ENCODE data around the gene ARVCF.
A peak's percentile ranks its signal among the peaks of the same experiment; 100 is the strongest.

The ARVCF gene

GRCh38 chr22:20057596-20058268 lies 41.1 kb upstream of the ARVCF start:
- Mint-ChIP-seq H3K27me3 (ENCODE audit: low read depth, poor library complexity) (no peaks in the 10 kb centered on the region), H3K9me3 (no peaks in the 10 kb centered on the region)
- DNase-seq = no peak

DNA sequence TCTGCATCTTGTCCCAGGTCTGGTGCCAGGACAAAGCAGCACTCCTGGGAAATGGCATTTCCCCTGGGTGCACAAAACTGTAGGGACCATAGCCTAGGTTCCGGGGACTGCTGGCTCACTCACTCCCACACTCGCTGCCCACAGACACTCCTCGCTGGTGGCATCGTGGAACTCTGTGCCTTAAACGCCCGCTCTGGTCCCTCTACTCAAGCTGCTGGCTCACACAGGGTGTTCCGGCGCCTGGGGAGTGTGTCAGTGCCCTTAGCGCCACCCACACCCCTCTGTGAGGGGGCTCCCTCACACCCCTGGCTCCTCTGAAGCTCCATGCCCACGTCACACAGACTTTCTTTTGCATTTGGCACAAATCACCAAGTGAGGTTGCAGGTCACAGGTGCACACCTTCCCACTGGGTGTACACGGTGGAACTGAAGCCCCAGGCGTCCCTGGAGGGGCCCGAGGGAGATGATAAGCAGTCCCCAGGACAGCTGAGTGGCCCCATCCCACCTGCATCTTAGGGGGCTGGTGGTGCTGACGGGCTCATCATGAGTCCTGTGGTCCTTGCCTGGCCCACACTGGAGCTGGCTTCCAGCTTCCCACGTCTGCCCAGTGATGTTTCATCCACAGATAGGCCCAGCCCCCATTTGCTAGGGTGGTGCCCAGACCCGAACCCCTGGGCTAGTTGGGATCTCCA lies 40.2 kb upstream of the ARVCF start:
- Mint-ChIP-seq H3K27ac (no peak overlapping the region), H3K36me3 (ENCODE audit: low read depth) (no peaks in the 10 kb centered on the region), H3K27me3 (ENCODE audit: low read depth, poor library complexity) (no peaks in the 10 kb centered on the region), H3K4me1 (peaks cover 10% of the 10 kb centered on the region), H3K9me3 (no peaks in the 10 kb centered on the region), H3K4me3 (no peak overlapping the region)
- no peak for DNase-seq
- TF ChIP-seq CTCF (IDR thresholded peaks at IDR 0.05) = no peak

More at GRCh38 chr22:20057596-20058268, 41.1 kb upstream of the ARVCF start:
- no peak for TF ChIP-seq CTCF (IDR thresholded peaks at IDR 0.05)
- Mint-ChIP-seq H3K4me1 (peaks cover 14% of the 10 kb centered on the region), H3K4me3 (no peak overlapping the region), H3K36me3 (ENCODE audit: low read depth) (no peaks in the 10 kb centered on the region), H3K27ac (no peak overlapping the region)

- Mint-ChIP-seq H3K9me3 (no peaks in the 10 kb centered on the region), H3K4me3 (no peak overlapping the region), H3K27me3 (ENCODE audit: low read depth, poor library complexity) (no peaks in the 10 kb centered on the region), H3K27ac (no peak overlapping the region), H3K36me3 (ENCODE audit: low read depth) (no peaks in the 10 kb centered on the region), H3K4me1 (peaks cover 10% of the 10 kb centered on the region)
- TF ChIP-seq CTCF (IDR thresholded peaks at IDR 0.05) = no peak
- DNase-seq = no peak
Measured at GRCh38 chr22:20056161-20056560, 39.5 kb upstream of the ARVCF start.

- DNase-seq = no peak
- Mint-ChIP-seq H3K36me3 (ENCODE audit: low read depth) (no peaks in the 10 kb centered on the region), H3K27me3 (ENCODE audit: low read depth, poor library complexity) (peaks cover 2% of the 10 kb centered on the region)
Measured at GRCh38 chr22:20055654-20056053, 39.0 kb upstream of the ARVCF start.

DNA sequence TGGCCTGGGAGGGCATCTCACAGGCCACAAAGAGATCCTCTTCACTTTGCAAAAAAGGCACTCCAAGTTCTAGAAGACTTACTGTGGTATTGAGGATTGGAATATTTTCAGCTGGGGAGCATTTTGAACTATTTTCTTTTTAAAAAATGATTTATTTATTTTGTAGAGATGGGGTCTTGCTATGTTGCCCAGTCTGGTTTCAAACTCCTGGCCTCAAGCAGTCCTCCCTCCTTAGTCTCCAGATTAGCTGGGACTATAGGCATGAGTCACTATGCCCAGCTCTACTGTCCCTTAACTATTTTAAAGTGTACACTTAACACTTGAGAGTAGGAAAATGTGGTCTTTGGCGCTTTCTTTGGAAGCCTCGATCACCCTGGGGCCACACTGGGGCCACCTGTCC lies 38.5 kb upstream of the ARVCF start:
- Mint-ChIP-seq H3K4me3 (no peak overlapping the region), H3K27ac (no peak overlapping the region), H3K4me1 (peaks cover 10% of the 10 kb centered on the region), H3K36me3 (ENCODE audit: low read depth) (no peaks in the 10 kb centered on the region), H3K9me3 (no peaks in the 10 kb centered on the region), H3K27me3 (ENCODE audit: low read depth, poor library complexity) (peaks cover 3% of the 10 kb centered on the region)
- no peak for DNase-seq
- TF ChIP-seq CTCF (IDR thresholded peaks at IDR 0.05) = no peak

More at GRCh38 chr22:20055654-20056053, 39.0 kb upstream of the ARVCF start:
- no peak for TF ChIP-seq CTCF (IDR thresholded peaks at IDR 0.05)
- Mint-ChIP-seq H3K9me3 (no peaks in the 10 kb centered on the region), H3K4me3 (no peak overlapping the region), H3K4me1 (peaks cover 10% of the 10 kb centered on the region), H3K27ac (no peak overlapping the region)

DNA sequence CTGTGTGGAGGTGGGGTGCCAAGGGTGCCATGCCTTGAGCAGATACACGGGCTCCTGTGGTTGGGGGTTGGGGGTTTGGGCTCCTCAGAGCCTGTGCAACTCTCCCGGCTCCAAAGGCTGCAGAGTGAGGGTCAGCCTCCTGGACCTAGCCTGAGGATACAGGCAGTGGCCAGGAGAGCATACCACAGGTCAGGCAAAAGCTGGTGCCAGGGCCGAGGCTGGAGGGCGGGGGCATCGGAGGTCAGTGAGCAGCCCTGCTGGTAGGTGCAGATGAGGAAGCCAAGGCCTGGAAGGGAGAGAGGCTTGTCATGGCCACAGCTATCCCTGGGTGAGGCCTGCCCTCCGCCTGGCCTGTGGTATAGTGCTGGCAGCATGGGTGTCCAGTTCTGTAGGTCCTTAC lies 37.9 kb upstream of the ARVCF start:
- H3K4me1 Mint-ChIP-seq = peaks cover 9% of the 10 kb centered on the region
- H3K9me3 Mint-ChIP-seq = no peaks in the 10 kb centered on the region
- no peaks in the 10 kb centered on the region for H3K36me3 Mint-ChIP-seq (ENCODE audit: low read depth)
- H3K27me3 Mint-ChIP-seq (ENCODE audit: low read depth, poor library complexity) = peaks cover 3% of the 10 kb centered on the region
- DNase-seq = no peak
- H3K4me3 Mint-ChIP-seq = no peak overlapping the region
- peak overlapping the region; percentile 66 for H3K27ac Mint-ChIP-seq
- no peak for TF ChIP-seq CTCF (IDR thresholded peaks at IDR 0.05)
